Mucosa of descending colon (tissue), 3 donors: Measurements from ENCODE around the gene ZNF8. TPM values are rescaled to one million over a fixed set of nuclear protein-coding genes. Genes with fewer than 3 reads are reported as not detected.
"Not testable (repeated sequence)": the region's sequence is repeated elsewhere in the genome, so short reads cannot be mapped to it uniquely, and the experiment has no call there.

ENCODE experiments used
- ATAC-seq: fragments of 200-7000 bp; cut with Tn5 transposase; one replicate; pipeline ENCODE4 v1.9.1; 2020; ENCODE audit warnings: mild to moderate bottlenecking, moderate library complexity
- DNase-seq, 3 donors: peaks; one replicate each; pipeline ENCODE4 v3.0.0-alpha.2; 2020
- H3K36me3 ChIP-seq: fragments of 200-600 bp; one replicate; pipeline ENCODE4 v1.8.0; 2021; ENCODE audit warnings: low read depth, mild to moderate bottlenecking
- H3K4me1 ChIP-seq: fragments of 200-600 bp; one replicate; pipeline ENCODE4 v1.8.0; 2021; ENCODE audit warnings: low read depth, mild to moderate bottlenecking
- H3K4me3 ChIP-seq: fragments of 200-600 bp; one replicate; pipeline ENCODE4 v1.8.0; 2021; ENCODE audit warnings: mild to moderate bottlenecking
- H3K9me3 ChIP-seq: fragments of 200-600 bp; one replicate; pipeline ENCODE4 v1.8.0; 2021; ENCODE audit warnings: mild to moderate bottlenecking
- CTCF ChIP-seq: fragments of 200-600 bp; IDR thresholded peaks from one replicate; pipeline ENCODE4 v1.8.0; 2022; ENCODE audit warnings: antibody characterized with exemption, mild to moderate bottlenecking
- intact Hi-C, 2 donors: fragments of 100-400 bp; cut with DNase I in 1 of 2; cut with micrococcal nuclease in 1 of 2; formaldehyde crosslinking; loops; one replicate each; pipeline versions ENCODE4 v1.11.0 to v1.11.1; 2022; cut with DNase I, micrococcal nuclease
- total RNA-seq, 3 donors: library from RNA; stranded (reverse); fragmentation: NEBNext Ultra II Directional in 2 of 3; extraction: Animal tissue kit (Norgen Biotek cat#: 25700) in 2 of 3; gene quantifications; one replicate each; pipeline versions ENCODE4 v1.2.1 to v1.2.4, GENCODE V29; 2021 to 2023
- donor health status: DM: no; HTN: no; CAD: no; lungs with moderate emphysema.
- donor health status: DM: no; HTN: no; CAD: no.
- donor health status: DM: no; HTN: yes; CAD: no.

The ZNF8 gene
- total RNA-seq, 3 donors from 2014 or later: 3.6 to 7.9 (median 3.8) TPM

- no peak for ATAC-seq
- Histone ChIP-seq H3K4me1 (no peaks in the 10 kb centered on the region), H3K4me3 (no peak overlapping the region), H3K9me3 (no peaks in the 10 kb centered on the region), H3K36me3 (no peaks in the 10 kb centered on the region)
- TF ChIP-seq CTCF: no peak
- intact Hi-C loops: no loop called here
- no peak for DNase-seq
Measured at GRCh38 chr19:58336820-58337219, 58.1 kb downstream of the ZNF8 start.

- H3K36me3 ChIP-seq: no peaks in the 10 kb centered on the region
- intact Hi-C loops: no loop called here
- H3K4me3 ChIP-seq: no peak overlapping the region
- DNase-seq: no peak
- H3K4me1 ChIP-seq: no peaks in the 10 kb centered on the region
- TF ChIP-seq CTCF: no peak
- ATAC-seq: no peak
- H3K9me3 ChIP-seq: no peaks in the 10 kb centered on the region
Measured at GRCh38 chr19:58338336-58338735, 59.6 kb downstream of the ZNF8 start.

GRCh38 chr19:58338825-58339558 lies 60.2 kb downstream of the ZNF8 start:
- Histone ChIP-seq H3K9me3 (no peaks in the 10 kb centered on the region), H3K36me3 (no peaks in the 10 kb centered on the region), H3K4me3 (no peak overlapping the region), H3K4me1 (no peaks in the 10 kb centered on the region)
- ATAC-seq: no peak
- intact Hi-C loops: no loop called here
- no peak for TF ChIP-seq CTCF
- no peak for DNase-seq

- no peak for TF ChIP-seq CTCF
- intact Hi-C loops: no loop called here
- no peak overlapping the region for H3K4me3 ChIP-seq
- H3K36me3 ChIP-seq: no peaks in the 10 kb centered on the region
- ATAC-seq: no peak
- no peak for DNase-seq
- no peaks in the 10 kb centered on the region for H3K4me1 ChIP-seq
- H3K9me3 ChIP-seq: no peaks in the 10 kb centered on the region
Measured at GRCh38 chr19:58345558-58345957, 66.8 kb downstream of the ZNF8 start.

GRCh38 chr19:58346961-58347929 lies 68.5 kb downstream of the ZNF8 start:
- Histone ChIP-seq H3K9me3 (no peaks in the 10 kb centered on the region), H3K36me3 (no peaks in the 10 kb centered on the region), H3K4me3 (peak overlapping the region; percentile 6), H3K4me1 (no peaks in the 10 kb centered on the region)
- intact Hi-C loops: no loop called here
- DNase-seq (peak; percentile 46 to 80 (median 69)), ATAC-seq (peak; percentile 94)
- no peak for TF ChIP-seq CTCF

- H3K4me3 ChIP-seq, H3K36me3 ChIP-seq, ATAC-seq, DNase-seq, intact Hi-C loops, H3K4me1 ChIP-seq, H3K9me3 ChIP-seq: not testable (repeated sequence)
Measured at GRCh38 chr19:58348080-58348479, 69.3 kb downstream of the ZNF8 start.
